Keratinocyte (primary cell): Measurements from ENCODE around the gene KAT6B. TPM values are rescaled to one million over a fixed set of nuclear protein-coding genes. Genes with fewer than 3 reads are reported as not detected.

ENCODE experiments used
- DNase-seq: peaks from one replicate; pipeline ENCODE4 v3.0.0-alpha.2; 2011; ENCODE audit warnings: low read depth, missing footprints, low spot score
- FAIRE-seq: peaks from 2 replicates; lab custom pipeline; 2011; peaks lifted over from hg19 to GRCh38; lab: Jason Lieb, UNC
- H2AFZ ChIP-seq: 2 replicates; pipeline ENCODE4 v1.6.0; 2012; ENCODE audit warnings: low read length, control low read depth, inconsistent platforms; ENCODE audit not compliant: control insufficient read depth
- H3K27ac ChIP-seq: 2 replicates; pipeline ENCODE4 v1.5.1; 2011; ENCODE audit warnings: low read length; ENCODE audit not compliant: control insufficient read depth, insufficient read depth
- H3K27me3 ChIP-seq: 3 replicates; pipeline ENCODE4 v1.6.0; 2011; ENCODE audit warnings: low read length; ENCODE audit not compliant: control insufficient read depth, insufficient read depth; ENCODE audit errors: extremely low read depth
- H3K36me3 ChIP-seq, 2 experiments: 2 replicates in 1 of 2; 3 replicates in 1 of 2; pipeline ENCODE4 v1.5.1; 2011; ENCODE audit warnings: low read length in 2 of 2, mild to moderate bottlenecking in 1 of 2; ENCODE audit not compliant: control insufficient read depth in 2 of 2, insufficient read depth in 2 of 2; ENCODE audit errors: extremely low read depth in 1 of 2
- H3K4me1 ChIP-seq: 3 replicates; pipeline ENCODE4 v1.5.1; 2011; ENCODE audit warnings: low read length; ENCODE audit not compliant: control insufficient read depth, insufficient read depth; ENCODE audit errors: extremely low read depth
- H3K4me2 ChIP-seq: 3 replicates; pipeline ENCODE4 v1.6.0; 2011; ENCODE audit warnings: low read depth, low read length; ENCODE audit not compliant: control insufficient read depth, insufficient read depth; ENCODE audit errors: extremely low read depth
- H3K4me3 ChIP-seq, 3 experiments: fragments of 200-600 bp in 1 of 3; sonication (generic) in 1 of 3; 2 replicates in 2 of 3; 3 replicates in 1 of 3; pipeline ENCODE4 v1.5.1; 2011 to 2016; ENCODE audit warnings: low read length in 3 of 3, mild to moderate bottlenecking in 3 of 3, control low read depth in 2 of 3, inconsistent platforms in 1 of 3, low read depth in 1 of 3, mixed read lengths in 1 of 3, mixed run types in 1 of 3, moderate library complexity in 1 of 3; ENCODE audit not compliant: control insufficient read depth in 2 of 3, insufficient read depth in 2 of 3; ENCODE audit errors: extremely low read depth in 1 of 3
- H3K79me2 ChIP-seq: 2 replicates; pipeline ENCODE4 v1.6.0; 2012; ENCODE audit warnings: low read length; ENCODE audit not compliant: control insufficient read depth, insufficient read depth
- H3K9ac ChIP-seq: 3 replicates; pipeline ENCODE4 v1.6.0; 2011; ENCODE audit warnings: low read length; ENCODE audit not compliant: control insufficient read depth, insufficient read depth; ENCODE audit errors: extremely low read depth
- H3K9me1 ChIP-seq: 3 replicates; pipeline ENCODE4 v1.6.0; 2011; ENCODE audit warnings: low read length; ENCODE audit not compliant: control insufficient read depth, insufficient read depth; ENCODE audit errors: extremely low read depth
- H3K9me3 ChIP-seq: 2 replicates; pipeline ENCODE4 v1.5.1; 2012; ENCODE audit warnings: low read depth, low read length; ENCODE audit not compliant: control insufficient read depth
- H4K20me1 ChIP-seq: 3 replicates; pipeline ENCODE4 v1.6.0; 2011; ENCODE audit warnings: low read length; ENCODE audit not compliant: control insufficient read depth, insufficient read depth; ENCODE audit errors: extremely low read depth
- EZH2 ChIP-seq: IDR thresholded peaks from one replicate; pipeline ENCODE4 v1.6.1; 2012; ENCODE audit warnings: inconsistent platforms, mild to moderate bottlenecking, low read length, moderate library complexity
- dilution Hi-C: fragments of 300-500 bp; cut with MboI; formaldehyde crosslinking; loops from one replicate; pipeline ENCODE4 v1.7.0; 2020; ENCODE audit warnings: low sequenced_read_pairs; ENCODE audit not compliant: extremely low pct_ligation_motif_present
- polyA plus RNA-seq, 5 experiments: library from polyadenylated mRNA; depleted of rRNA in 3 of 5; stranded (reverse) in 3 of 5; stranded (forward) in 1 of 5; unstranded in 1 of 5; fragments of >200 nt; gene quantifications; 1 replicate in 1 of 5; 2 replicates in 3 of 5; 3 replicates in 1 of 5; pipeline versions ENCODE4 v1.2.1 to v1.2.3, GENCODE V29; 2011 to 2012; ENCODE audit warnings: missing spikeins in 2 of 5, low read depth in 1 of 5, low replicate concordance in 1 of 5
- TF ChIP-seq, protein P1 (sequence below), 3 experiments: IDR thresholded peaks in 1 of 3; conservative IDR thresholded peaks in 1 of 3; optimal IDR thresholded peaks in 1 of 3; 2 replicates in 2 of 3; 3 replicates in 1 of 3; pipeline versions ENCODE3 to v1.5.1; 2011; ENCODE audit warnings: low read length in 3 of 3, mild to moderate bottlenecking in 3 of 3, moderate library complexity in 2 of 3, control low read depth in 1 of 3, inconsistent platforms in 1 of 3; ENCODE audit not compliant: insufficient read depth in 2 of 3; ENCODE audit errors: extremely low read depth in 1 of 3

The KAT6B gene
- polyA plus RNA-seq, 1 donor (not counting 4 experiments of a cell fraction or from before 2014, with no cell fraction given), result 2.9 TPM

DNA sequence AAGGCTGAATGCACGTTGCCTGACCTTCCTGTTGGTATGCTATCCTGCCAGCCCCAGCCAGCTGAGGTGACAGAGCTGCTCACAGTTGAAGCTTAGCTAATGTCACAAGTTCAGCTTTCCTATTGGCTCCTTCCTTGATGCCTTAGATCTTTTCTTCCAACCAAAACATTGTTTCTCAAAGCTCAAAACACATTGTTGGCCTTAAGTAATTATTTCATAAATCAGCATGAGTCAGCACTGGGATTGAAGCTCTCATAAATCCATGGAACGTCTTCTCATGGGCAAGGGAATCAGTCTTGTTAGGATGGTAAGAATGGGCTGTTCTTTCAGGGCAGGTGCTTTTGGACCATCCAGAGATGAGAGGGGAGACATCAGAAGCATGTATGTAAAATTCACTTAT lies 157.0 kb downstream of the KAT6B start:
- Histone ChIP-seq H4K20me1 (no peaks in the 10 kb centered on the region), H3K27me3 (no peaks in the 10 kb centered on the region), H3K79me2 (no peaks in the 10 kb centered on the region), H3K36me3 (peaks cover 1 to 5% of the 10 kb centered on the region in 2 experiments), H2AFZ (no peak overlapping the region), H3K27ac (no peak overlapping the region), H3K4me3 (no peak overlapping the region), H3K9me3 (no peaks in the 10 kb centered on the region), H3K9ac (no peak overlapping the region), H3K9me1 (no peaks in the 10 kb centered on the region), H3K4me1 (no peaks in the 10 kb centered on the region), H3K4me2 (no peak overlapping the region)
- dilution Hi-C loops, result no loop called here
- TF ChIP-seq, protein P1, sequence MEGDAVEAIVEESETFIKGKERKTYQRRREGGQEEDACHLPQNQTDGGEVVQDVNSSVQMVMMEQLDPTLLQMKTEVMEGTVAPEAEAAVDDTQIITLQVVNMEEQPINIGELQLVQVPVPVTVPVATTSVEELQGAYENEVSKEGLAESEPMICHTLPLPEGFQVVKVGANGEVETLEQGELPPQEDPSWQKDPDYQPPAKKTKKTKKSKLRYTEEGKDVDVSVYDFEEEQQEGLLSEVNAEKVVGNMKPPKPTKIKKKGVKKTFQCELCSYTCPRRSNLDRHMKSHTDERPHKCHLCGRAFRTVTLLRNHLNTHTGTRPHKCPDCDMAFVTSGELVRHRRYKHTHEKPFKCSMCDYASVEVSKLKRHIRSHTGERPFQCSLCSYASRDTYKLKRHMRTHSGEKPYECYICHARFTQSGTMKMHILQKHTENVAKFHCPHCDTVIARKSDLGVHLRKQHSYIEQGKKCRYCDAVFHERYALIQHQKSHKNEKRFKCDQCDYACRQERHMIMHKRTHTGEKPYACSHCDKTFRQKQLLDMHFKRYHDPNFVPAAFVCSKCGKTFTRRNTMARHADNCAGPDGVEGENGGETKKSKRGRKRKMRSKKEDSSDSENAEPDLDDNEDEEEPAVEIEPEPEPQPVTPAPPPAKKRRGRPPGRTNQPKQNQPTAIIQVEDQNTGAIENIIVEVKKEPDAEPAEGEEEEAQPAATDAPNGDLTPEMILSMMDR (optimal IDR thresholded peaks at IDR 0.05 in 1 of 3, IDR thresholded peaks at IDR 0.05 in 1 of 3, conservative IDR thresholded peaks at IDR 0.05 in 1 of 3; ENCODE audit: extremely low read depth in 1 of 3, insufficient read depth in 2 of 3, low read length in 3 of 3), result no peak
- TF ChIP-seq EZH2, result no peak
- DNase-seq (no peak), FAIRE-seq (no peak)

GRCh38 chr10:74987339-74988053 lies 161.1 kb downstream of the KAT6B start:
- no peak overlapping the region for H3K4me2 ChIP-seq
- FAIRE-seq, result no peak
- dilution Hi-C loops, result no loop called here

More at GRCh38 chr10:74987339-74988053, 161.1 kb downstream of the KAT6B start:
- TF ChIP-seq EZH2, result no peak
- TF ChIP-seq, protein P1 (optimal IDR thresholded peaks at IDR 0.05 in 1 of 3, IDR thresholded peaks at IDR 0.05 in 1 of 3, conservative IDR thresholded peaks at IDR 0.05 in 1 of 3; ENCODE audit: extremely low read depth in 1 of 3, insufficient read depth in 2 of 3, low read length in 3 of 3), result no peak
- Histone ChIP-seq H3K9me1 (no peaks in the 10 kb centered on the region), H3K27ac (no peak overlapping the region), H3K79me2 (no peaks in the 10 kb centered on the region), H3K36me3 (peaks cover 0 to 5% of the 10 kb centered on the region in 2 experiments), H3K9ac (no peak overlapping the region), H3K9me3 (no peaks in the 10 kb centered on the region), H4K20me1 (no peaks in the 10 kb centered on the region), H3K4me3 (no peak overlapping the region), H3K4me1 (no peaks in the 10 kb centered on the region), H2AFZ (no peak overlapping the region), H3K27me3 (no peaks in the 10 kb centered on the region)
- no peak for DNase-seq
